Mesenchymal stem cell (in vitro differentiated cells and primary cell): ENCODE data around the gene TRPM2.

ENCODE experiments used
- DNase-seq: peaks from one replicate; pipeline ENCODE4 v3.0.0-alpha.2; 2013
- H2AFZ ChIP-seq: one replicate; pipeline ENCODE4 v1.6.1; 2013; ENCODE audit warnings: low read depth, mild to moderate bottlenecking, control low read depth, inconsistent platforms, low read length, moderate library complexity
- H2AK5ac ChIP-seq: 2 replicates; pipeline ENCODE4 v1.6.1; 2013; ENCODE audit warnings: low read length, moderate library complexity, mild to moderate bottlenecking, inconsistent platforms; ENCODE audit not compliant: severe bottlenecking
- H2BK120ac ChIP-seq: one replicate; pipeline ENCODE4 v1.6.1; 2013; ENCODE audit warnings: low read depth, mild to moderate bottlenecking, inconsistent platforms, low read length, moderate library complexity
- H2BK12ac ChIP-seq, 2 experiments: one replicate each; pipeline ENCODE4 v1.6.1; 2013; ENCODE audit warnings: inconsistent platforms in 2 of 2, low read length in 2 of 2, mild to moderate bottlenecking in 2 of 2, moderate library complexity in 2 of 2, control low read depth in 1 of 2
- H2BK15ac ChIP-seq: one replicate; pipeline ENCODE4 v1.6.1; 2013; ENCODE audit warnings: mild to moderate bottlenecking, low read depth, inconsistent platforms; ENCODE audit not compliant: poor library complexity, severe bottlenecking
- H2BK5ac ChIP-seq: 2 replicates; pipeline ENCODE4 v1.6.1; 2013; ENCODE audit warnings: low read depth, mild to moderate bottlenecking, low read length, control low read depth, inconsistent platforms; ENCODE audit not compliant: poor library complexity, severe bottlenecking
- H3K14ac ChIP-seq, 2 experiments: one replicate each; pipeline ENCODE4 v1.6.1; 2013; ENCODE audit warnings: inconsistent platforms in 2 of 2, low read length in 2 of 2, control low read depth in 1 of 2, mild to moderate bottlenecking in 1 of 2, moderate library complexity in 1 of 2
- H3K18ac ChIP-seq, 2 experiments: one replicate each; pipeline ENCODE4 v1.6.1; 2013; ENCODE audit warnings: inconsistent platforms in 2 of 2, low read length in 2 of 2, control low read depth in 1 of 2, low read depth in 1 of 2, mild to moderate bottlenecking in 1 of 2
- H3K23ac ChIP-seq, 2 experiments: one replicate each; pipeline ENCODE4 v1.6.1; 2013; ENCODE audit warnings: inconsistent platforms in 2 of 2, low read length in 2 of 2, mild to moderate bottlenecking in 2 of 2, moderate library complexity in 2 of 2, control low read depth in 1 of 2
- H3K27ac ChIP-seq: 2 replicates; pipeline ENCODE4 v1.5.1; 2013; ENCODE audit warnings: mild to moderate bottlenecking, moderate library complexity, low read length, control low read depth, inconsistent platforms; ENCODE audit not compliant: poor library complexity, severe bottlenecking
- H3K27me3 ChIP-seq, 2 experiments: 2 replicates each; pipeline versions ENCODE4 v1.6.1 to v1.7.0; 2013; ENCODE audit warnings: low read length in 2 of 2, mild to moderate bottlenecking in 2 of 2, moderate library complexity in 2 of 2, control low read depth in 1 of 2, inconsistent platforms in 1 of 2; ENCODE audit not compliant: control insufficient read depth in 1 of 2, insufficient read depth in 1 of 2
- H3K36me3 ChIP-seq, 2 experiments: 2 replicates each; pipeline versions ENCODE4 v1.6.1 to v1.7.0; 2013; ENCODE audit warnings: low read length in 2 of 2, control low read depth in 1 of 2, inconsistent platforms in 1 of 2, low read depth in 1 of 2, mild to moderate bottlenecking in 1 of 2; ENCODE audit not compliant: insufficient read depth in 2 of 2, control insufficient read depth in 1 of 2
- H3K4ac ChIP-seq, 2 experiments: one replicate each; pipeline ENCODE4 v1.6.1; 2013; ENCODE audit warnings: inconsistent platforms in 2 of 2, low read length in 2 of 2, mild to moderate bottlenecking in 2 of 2, moderate library complexity in 2 of 2, control low read depth in 1 of 2, low read depth in 1 of 2
- H3K4me1 ChIP-seq: 2 replicates; pipeline ENCODE4 v1.6.1; 2013; ENCODE audit warnings: low read depth, low read length, control low read depth; ENCODE audit not compliant: control insufficient read depth, insufficient read depth
- H3K4me2 ChIP-seq: 2 replicates; pipeline ENCODE4 v1.6.1; 2013; ENCODE audit warnings: low read length, mild to moderate bottlenecking, inconsistent platforms; ENCODE audit not compliant: poor library complexity, severe bottlenecking
- H3K4me3 ChIP-seq, 2 experiments: 2 replicates each; pipeline versions ENCODE4 v1.5.1 to v1.7.0; 2013; ENCODE audit warnings: low read length in 2 of 2, mild to moderate bottlenecking in 2 of 2, control low read depth in 1 of 2, low read depth in 1 of 2; ENCODE audit not compliant: insufficient read depth in 1 of 2
- H3K79me1 ChIP-seq: replicated peaks from 2 replicates; pipeline ENCODE4 v1.6.1; 2013; ENCODE audit warnings: mild to moderate bottlenecking, control low read depth, low read length, inconsistent platforms; ENCODE audit not compliant: poor library complexity, severe bottlenecking
- H3K9ac ChIP-seq: 2 replicates; pipeline ENCODE4 v1.7.0; 2013; ENCODE audit warnings: mild to moderate bottlenecking, low read length, moderate library complexity
- H3K9me3 ChIP-seq: 2 replicates; pipeline ENCODE4 v1.7.0; 2013; ENCODE audit warnings: mild to moderate bottlenecking, low read length; ENCODE audit not compliant: control insufficient read depth
- H4K8ac ChIP-seq: one replicate; pipeline ENCODE4 v1.6.1; 2013; ENCODE audit warnings: inconsistent platforms, mild to moderate bottlenecking, low read length, moderate library complexity
- H4K91ac ChIP-seq: one replicate; pipeline ENCODE4 v1.6.1; 2013; ENCODE audit warnings: mild to moderate bottlenecking, low read length, inconsistent platforms
- WGBS: methylation state at CpG from one replicate; pipeline ENCODE4 v1.1.7; 2013; ENCODE audit warnings: mixed read lengths; 5-methylcytosine and 5-hydroxymethylcytosine counted together

The TRPM2 gene

GRCh38 chr21:44464351-44464750 lies 110.9 kb downstream of the TRPM2 start:
- Histone ChIP-seq H3K4me2 (no peak overlapping the region), H2BK15ac (no peak overlapping the region), H3K14ac (no peak overlapping the region), H4K8ac (no peak overlapping the region), H2BK120ac (no peak overlapping the region), H3K9ac (no peak overlapping the region), H3K4me3 (no peak overlapping the region), H4K91ac (no peak overlapping the region), H2BK5ac (no peak overlapping the region), H2AFZ (no peak overlapping the region), H2BK12ac (no peak overlapping the region), H3K36me3 (no peaks in the 10 kb centered on the region), H3K23ac (no peak overlapping the region), H3K9me3 (no peaks in the 10 kb centered on the region), H3K4me1 (no peaks in the 10 kb centered on the region), H3K18ac (no peak overlapping the region), H3K4ac (no peak overlapping the region), H3K27ac (no peak overlapping the region), H3K27me3 (peaks cover 0 to 11% of the 10 kb centered on the region in 2 experiments), H2AK5ac (no peak overlapping the region), H3K79me1 (no peaks in the 10 kb centered on the region)
- 81% methylated on average over 12 of the region's 12 CpGs for WGBS
- no peak for DNase-seq

- Histone ChIP-seq H3K36me3 (no peaks in the 10 kb centered on the region), H3K4me2 (no peak overlapping the region), H3K27ac (no peak overlapping the region), H3K4me1 (no peaks in the 10 kb centered on the region), H3K4me3 (no peak overlapping the region), H3K27me3 (peaks cover 0 to 11% of the 10 kb centered on the region in 2 experiments), H4K8ac (no peak overlapping the region), H4K91ac (no peak overlapping the region), H3K9me3 (no peaks in the 10 kb centered on the region), H3K79me1 (no peaks in the 10 kb centered on the region), H2AFZ (no peak overlapping the region), H3K23ac (no peak overlapping the region), H3K4ac (no peak overlapping the region), H3K18ac (no peak overlapping the region), H2BK12ac (no peak overlapping the region), H2AK5ac (no peak overlapping the region), H2BK5ac (no peak overlapping the region), H3K9ac (no peak overlapping the region), H2BK120ac (no peak overlapping the region), H2BK15ac (no peak overlapping the region), H3K14ac (no peak overlapping the region)
- DNase-seq, result no peak
- WGBS, result 93% methylated on average over 16 of the region's 16 CpGs
Measured at GRCh38 chr21:44466351-44466954, 113.0 kb downstream of the TRPM2 start.

- H2BK5ac ChIP-seq, result no peak overlapping the region
- H2AK5ac ChIP-seq, result no peak overlapping the region
- H3K79me1 ChIP-seq, result no peaks in the 10 kb centered on the region
- H3K27ac ChIP-seq, result no peak overlapping the region
- no peak overlapping the region for H4K8ac ChIP-seq
- H3K4me1 ChIP-seq, result no peaks in the 10 kb centered on the region
- no peak overlapping the region for H2AFZ ChIP-seq
- no peak overlapping the region for H3K23ac ChIP-seq
- H4K91ac ChIP-seq, result no peak overlapping the region
- no peaks in the 10 kb centered on the region for H3K9me3 ChIP-seq
- no peak overlapping the region for H2BK15ac ChIP-seq
- no peak overlapping the region for H3K4me2 ChIP-seq
- H3K18ac ChIP-seq, result no peak overlapping the region
- H3K9ac ChIP-seq, result no peak overlapping the region
- no peak overlapping the region for H3K4ac ChIP-seq
- 93% methylated on average over 36 of the region's 36 CpGs for WGBS
- no peak overlapping the region for H2BK120ac ChIP-seq
- no peak for DNase-seq
- H3K27me3 ChIP-seq, result peaks cover 0 to 11% of the 10 kb centered on the region in 2 experiments
- no peaks in the 10 kb centered on the region for H3K36me3 ChIP-seq
- H3K14ac ChIP-seq, result no peak overlapping the region
- H3K4me3 ChIP-seq, result no peak overlapping the region
- H2BK12ac ChIP-seq, result no peak overlapping the region
Measured at GRCh38 chr21:44466996-44467858, 113.8 kb downstream of the TRPM2 start.

GRCh38 chr21:44467859-44468195 lies 114.4 kb downstream of the TRPM2 start:
- no peak for DNase-seq
- H2BK12ac ChIP-seq, result no peak overlapping the region

More at GRCh38 chr21:44467859-44468195, 114.4 kb downstream of the TRPM2 start:
- H2AFZ ChIP-seq, result no peak overlapping the region
- WGBS, result 90% methylated on average over 15 of the region's 15 CpGs
- H3K4ac ChIP-seq, result no peak overlapping the region
- no peak overlapping the region for H3K9ac ChIP-seq
- H2BK15ac ChIP-seq, result no peak overlapping the region
- H3K14ac ChIP-seq, result no peak overlapping the region
- H3K36me3 ChIP-seq, result no peaks in the 10 kb centered on the region
- no peak overlapping the region for H3K4me3 ChIP-seq
- H3K27ac ChIP-seq, result no peak overlapping the region
- peaks cover 3 to 11% of the 10 kb centered on the region in 2 experiments for H3K27me3 ChIP-seq
- no peaks in the 10 kb centered on the region for H3K4me1 ChIP-seq
- H2AK5ac ChIP-seq, result no peak overlapping the region
- no peak overlapping the region for H3K4me2 ChIP-seq
- H4K8ac ChIP-seq, result no peak overlapping the region
- no peak overlapping the region for H2BK5ac ChIP-seq
- H3K23ac ChIP-seq, result no peak overlapping the region
- no peaks in the 10 kb centered on the region for H3K9me3 ChIP-seq
- no peak overlapping the region for H4K91ac ChIP-seq
- no peak overlapping the region for H3K18ac ChIP-seq
- H3K79me1 ChIP-seq, result no peaks in the 10 kb centered on the region
- no peak overlapping the region for H2BK120ac ChIP-seq
